Stimulated activated CD4-positive, alpha-beta T cell treated with anti-CD3 and anti-CD28 coated beads, Interleukin-2, amount 100 ng/mL, for 48 hours (primary cell): ENCODE results near the gene ZBTB7C.

Experiments used
- DNase-seq, 2 donors: peaks; one replicate each; pipeline ENCODE4 v3.0.0-alpha.2; 2020

ZBTB7C gene

DNA sequence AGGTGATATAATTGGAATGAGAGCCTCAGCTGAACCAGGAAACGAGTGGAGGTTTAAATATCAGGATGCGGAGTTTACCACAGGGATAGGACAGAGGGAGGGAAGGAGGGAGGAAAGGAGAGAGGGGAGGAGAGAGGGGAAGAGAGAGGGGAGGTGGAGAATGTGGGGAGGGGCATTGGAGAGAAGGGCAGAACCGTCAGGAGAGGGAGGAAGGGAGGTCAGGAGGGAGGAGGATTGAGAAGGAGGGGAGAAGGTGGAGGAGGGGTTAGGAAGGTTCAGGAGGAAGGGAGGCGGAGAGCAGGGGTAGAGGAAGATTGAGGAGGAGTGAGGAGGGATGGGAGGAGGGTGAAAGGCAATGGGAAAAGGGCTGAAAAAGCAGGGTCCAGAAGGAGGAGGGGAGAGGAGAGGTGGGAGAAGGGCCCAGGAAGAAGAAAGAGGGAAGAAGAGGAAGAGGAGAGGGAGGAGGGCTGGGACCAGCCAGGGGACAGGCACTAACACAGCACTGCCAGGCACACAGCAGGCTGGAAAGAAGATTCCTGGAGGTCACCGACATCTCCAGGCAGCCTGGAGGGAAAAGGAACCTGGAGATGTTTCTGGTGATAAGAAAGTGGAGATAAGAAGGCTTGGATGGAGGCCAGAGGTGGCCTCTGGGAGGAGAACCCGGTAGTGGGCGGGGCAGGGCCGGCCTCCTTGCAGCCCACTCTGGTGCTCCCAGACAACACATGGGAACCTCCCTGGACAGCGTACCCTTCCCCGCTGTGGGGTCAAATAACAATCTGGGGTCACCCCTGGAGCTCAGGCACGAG is 302.0 kb downstream of the ZBTB7C start:
- DNase-seq = no peak

DNA sequence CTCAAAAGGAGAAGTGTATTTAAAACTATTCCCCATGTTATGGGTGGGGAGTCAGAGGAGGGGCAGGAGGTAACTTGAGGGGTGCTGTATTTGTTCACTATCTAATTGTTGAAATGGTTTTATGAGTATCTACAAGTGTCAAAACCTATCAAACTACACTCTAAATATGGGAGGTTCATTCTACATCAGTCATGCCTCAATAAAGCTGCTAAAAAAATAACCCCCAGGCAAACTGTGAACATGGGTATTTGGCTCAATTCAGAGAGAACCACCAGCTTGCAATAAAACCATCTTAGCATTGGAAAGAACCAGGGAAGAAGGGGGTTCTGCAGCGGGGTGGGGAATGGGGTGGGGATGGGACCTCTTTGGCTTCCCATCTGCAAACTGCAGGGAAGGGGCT is 302.7 kb downstream of the ZBTB7C start:
- no peak for DNase-seq

DNA sequence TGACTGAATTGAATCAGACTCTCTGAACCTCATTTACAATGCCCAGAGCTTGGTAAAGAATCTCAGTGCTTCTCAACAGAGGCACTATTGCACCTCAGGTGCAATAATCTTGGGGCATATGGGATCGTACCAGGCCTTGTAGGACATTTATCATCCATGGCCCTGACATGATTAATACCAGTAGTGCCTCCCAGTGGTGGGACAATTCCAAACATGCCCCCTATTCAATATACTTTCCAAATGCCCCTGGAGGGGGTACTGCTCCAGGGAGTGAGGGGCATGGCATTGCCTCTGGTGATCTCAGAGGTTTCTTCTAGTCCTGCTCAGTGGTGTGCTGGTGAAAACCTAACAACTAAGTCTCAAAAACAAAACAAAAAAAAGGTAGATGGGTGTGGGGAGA is 303.9 kb downstream of the ZBTB7C start:
- DNase-seq = no peak

DNA sequence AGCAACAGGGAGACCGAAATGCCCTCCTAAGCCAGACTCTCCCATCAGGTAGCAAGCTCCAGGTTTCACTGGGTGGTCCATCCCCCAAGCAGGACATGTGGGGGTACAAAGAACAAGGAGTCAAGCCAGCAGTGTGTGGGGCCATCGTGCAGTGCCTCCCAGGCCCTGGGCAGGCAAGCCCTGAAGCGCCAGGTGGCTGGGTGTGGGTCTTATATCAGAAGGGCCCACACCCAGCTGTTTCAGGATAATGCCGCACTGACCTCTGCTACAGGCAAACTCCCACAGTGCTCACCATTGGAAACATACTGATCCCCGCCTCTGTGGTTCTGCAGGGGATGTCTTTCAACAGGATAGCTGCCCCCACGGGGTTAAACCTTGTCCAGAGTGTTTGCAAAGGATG is 304.5 kb downstream of the ZBTB7C start:
- no peak for DNase-seq

DNA sequence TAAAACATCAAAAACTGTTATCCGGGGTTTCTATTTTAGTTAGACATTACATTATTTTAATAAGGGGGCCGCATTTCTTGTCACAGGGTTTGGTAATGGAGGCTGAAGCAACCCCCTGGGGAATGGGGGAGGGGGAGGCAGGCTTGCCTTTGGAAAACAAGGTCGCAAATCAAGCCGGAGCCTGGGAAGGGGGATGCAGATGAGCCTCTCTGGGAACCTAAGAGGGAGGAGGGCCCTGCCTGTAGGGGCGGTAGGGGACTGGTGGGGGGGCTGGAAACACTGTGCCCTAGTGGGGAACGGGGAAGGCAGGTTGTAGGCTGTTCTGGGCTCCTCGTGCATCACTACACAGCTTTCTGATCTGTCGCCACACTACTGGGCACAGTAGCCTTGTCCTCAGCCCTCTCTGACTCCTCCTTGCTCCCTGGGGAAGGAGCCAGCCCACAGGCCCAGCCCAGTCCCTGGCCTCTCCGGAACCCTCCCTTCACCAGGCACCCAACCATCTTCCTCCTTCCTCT is 308.5 kb downstream of the ZBTB7C start:
- DNase-seq = no peak

DNA sequence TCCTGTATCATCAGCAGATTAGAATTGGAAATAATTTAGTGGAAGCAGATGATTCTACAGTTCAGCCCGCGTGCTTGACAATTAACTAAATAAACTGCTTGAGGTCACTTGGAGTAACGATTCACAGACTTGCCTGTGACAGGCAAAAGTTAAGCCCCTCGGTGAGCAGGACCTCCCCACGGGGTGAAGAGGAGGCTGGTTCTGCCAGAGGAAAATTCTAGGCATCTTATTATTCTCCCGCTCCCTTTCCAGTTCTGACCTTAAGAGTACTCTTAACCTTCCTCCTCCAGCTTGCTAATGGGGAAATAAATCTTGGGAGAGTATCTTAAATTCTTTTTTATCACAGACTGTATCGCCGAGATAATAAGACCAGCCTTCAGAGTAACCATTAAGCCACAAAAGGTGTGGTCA is 309.0 kb downstream of the ZBTB7C start:
- DNase-seq = no peak

DNA sequence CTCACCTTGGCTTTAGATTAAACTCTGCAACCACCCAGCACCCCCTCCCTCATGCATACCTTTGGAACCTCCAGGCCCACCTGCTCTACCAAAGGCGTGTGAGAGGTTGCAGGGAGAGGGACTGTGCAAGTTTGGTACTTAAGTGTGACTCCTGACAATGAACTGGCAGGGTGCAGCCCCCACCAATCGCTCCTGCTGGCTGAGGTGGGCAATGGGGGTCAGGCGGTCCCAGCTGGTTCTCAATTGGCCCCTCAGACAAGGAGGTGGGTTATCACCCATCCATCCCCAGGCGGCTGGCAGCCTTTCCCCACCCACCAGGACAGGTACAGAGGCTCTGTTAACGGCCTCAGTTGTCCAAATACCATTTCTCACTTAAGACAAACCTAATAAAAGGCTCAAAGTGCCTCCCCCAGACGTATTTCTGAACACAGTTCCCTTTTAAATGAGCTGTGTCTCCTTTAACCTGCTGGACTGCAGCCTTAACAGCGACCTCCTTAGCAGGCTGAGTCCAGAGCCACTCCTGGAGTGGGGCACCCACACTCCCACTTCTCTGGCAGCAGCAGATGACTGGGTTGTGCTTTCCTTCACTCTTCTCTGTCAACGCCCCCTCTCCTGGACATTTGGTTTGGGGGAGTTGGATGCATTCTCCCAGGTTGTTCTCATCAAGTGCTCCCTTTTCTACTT is 309.6 kb downstream of the ZBTB7C start:
- no peak for DNase-seq

DNA sequence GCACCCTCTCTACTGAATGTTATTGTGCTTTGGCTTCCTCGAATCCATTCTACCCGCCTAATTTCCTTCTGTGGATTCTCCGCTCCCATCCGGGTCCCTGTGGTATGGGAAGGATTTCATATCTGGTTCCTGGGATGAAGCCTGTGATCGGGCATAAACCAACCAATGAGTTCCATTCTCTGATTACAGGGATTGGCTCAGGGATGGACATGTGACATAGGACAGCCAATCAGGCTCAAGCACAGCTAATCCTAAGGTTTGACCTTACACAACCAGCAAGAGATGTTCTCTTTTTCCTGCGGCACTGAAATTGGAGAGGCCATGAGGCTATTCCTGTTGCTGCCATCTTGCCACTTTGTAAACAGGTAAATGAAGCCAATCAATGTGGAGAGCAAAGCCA is 310.6 kb downstream of the ZBTB7C start:
- DNase-seq = no peak

DNA sequence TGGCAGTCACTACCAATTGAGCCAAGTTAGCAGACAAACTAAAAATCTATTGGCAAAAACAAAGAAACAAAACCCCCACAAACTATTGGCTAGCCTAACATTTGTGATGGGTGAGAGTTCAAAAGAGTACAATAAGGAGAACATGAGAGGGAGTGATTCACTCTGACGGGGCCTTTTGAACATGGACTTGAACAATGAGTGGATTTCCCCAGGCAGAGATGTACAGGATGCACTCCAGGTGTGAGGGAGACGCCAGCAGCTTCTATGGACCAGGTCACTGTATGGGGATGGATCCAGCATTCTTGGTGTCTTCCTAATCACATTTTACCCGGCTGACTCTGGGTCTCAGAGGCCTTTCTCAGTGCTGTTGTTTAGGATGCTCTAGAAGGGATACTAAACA is 311.2 kb downstream of the ZBTB7C start:
- DNase-seq = no peak

DNA sequence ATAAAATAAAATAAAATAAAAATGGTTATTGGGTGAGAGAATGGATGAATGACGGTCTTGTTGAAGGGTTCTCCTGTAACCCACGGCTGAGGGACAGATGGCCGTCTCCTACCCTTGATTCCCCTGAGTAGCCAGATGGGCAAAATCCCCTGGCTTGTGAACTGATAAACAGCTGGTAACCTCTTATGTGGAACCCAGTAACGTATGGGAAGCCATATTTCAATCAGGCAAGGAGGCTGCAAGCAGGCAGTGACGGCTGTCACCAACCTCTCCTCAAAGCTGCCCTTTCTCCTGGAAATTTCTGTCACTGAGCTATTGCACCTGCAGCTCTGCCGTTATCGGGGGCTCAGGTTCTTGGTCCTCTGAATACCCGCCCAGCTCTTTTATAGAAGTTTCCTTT is 313.5 kb downstream of the ZBTB7C start:
- no peak for DNase-seq

DNA sequence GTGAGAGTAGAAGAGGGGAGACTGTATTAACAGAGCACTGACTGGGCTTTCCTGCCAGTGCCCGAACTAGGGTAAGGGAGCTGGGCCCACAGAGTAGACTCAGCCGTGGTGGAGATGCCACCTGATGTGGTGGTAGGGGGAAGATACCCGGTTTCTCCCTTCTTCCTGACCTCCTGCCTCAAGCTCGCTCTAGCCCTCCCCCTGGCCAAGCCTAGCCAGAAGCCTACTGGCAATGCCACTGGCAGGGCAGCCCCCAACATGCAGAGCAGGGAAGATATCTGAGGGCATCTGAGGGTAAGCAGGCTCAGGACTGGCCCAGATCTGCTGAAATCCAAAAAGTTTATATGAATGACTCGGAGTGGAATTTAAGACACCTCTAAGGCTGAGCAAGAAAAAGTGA is 316.1 kb downstream of the ZBTB7C start:
- no peak for DNase-seq

DNA sequence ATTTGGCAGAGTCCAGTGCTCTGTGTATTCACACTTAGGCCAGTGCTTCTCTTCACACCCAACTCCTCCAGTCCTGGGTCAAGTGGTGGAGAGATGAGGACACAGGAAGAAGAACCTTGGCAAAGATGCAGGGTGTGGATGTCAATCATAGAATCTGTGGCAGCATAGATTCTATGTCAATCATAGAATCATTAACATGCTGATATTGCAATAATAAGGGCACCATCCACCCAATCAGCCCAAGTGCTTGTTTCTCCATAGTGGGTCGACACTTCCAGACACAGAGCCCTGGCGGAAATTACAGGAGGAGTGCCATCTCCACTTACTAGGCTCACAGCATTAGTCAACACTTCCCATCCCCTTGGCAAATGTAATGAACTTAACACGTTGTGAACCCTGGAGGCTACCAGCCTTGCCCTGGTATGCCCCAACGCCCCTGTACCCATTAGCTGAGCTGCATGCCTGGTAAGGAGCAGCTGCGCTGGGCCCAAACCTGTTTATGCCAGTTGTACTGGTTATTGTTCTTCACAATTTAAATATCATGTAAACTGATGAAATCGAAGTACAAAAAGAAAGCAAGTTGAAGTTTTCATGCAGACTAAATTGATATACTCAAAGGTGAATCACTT is 317.2 kb downstream of the ZBTB7C start:
- no peak for DNase-seq

DNA sequence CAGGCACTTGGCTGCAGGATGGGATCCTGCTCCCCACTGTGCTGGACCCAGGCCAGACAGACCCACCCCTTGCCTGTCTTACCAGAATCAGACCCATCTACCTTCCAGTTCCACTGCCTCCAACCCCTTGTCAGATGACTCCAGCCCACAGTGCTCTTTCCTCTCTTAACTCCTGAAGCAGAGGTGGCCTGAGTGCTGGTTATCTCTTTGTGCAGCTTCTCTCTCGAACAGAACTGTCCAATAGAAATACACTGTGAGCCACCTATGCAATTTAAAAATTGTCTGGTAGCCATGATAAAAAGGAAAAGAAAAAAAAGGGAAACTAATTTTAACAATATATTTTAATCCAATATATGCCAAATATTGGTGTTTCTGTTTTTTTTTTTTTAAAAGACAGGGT is 318.5 kb downstream of the ZBTB7C start:
- DNase-seq = no peak

DNA sequence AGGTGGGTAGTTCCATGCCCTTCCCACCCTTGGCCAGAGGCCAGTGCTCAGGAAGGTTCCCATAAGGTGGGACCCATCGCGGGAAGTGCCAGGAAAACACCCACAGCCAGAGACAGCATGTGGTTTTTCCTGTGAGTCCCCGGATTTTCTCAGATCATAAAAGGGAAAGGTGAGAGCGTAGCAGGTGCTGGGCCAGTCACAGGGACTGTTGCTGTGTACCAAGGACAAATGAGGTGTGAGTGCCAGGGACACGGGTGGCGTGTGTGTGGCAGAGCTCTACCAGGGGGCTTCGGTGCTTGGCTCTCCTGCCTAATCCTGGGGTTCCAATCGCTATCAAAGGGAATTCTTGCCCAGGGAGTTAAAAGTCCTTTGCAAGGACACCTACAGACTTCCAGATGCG is 319.2 kb downstream of the ZBTB7C start:
- DNase-seq = no peak

DNA sequence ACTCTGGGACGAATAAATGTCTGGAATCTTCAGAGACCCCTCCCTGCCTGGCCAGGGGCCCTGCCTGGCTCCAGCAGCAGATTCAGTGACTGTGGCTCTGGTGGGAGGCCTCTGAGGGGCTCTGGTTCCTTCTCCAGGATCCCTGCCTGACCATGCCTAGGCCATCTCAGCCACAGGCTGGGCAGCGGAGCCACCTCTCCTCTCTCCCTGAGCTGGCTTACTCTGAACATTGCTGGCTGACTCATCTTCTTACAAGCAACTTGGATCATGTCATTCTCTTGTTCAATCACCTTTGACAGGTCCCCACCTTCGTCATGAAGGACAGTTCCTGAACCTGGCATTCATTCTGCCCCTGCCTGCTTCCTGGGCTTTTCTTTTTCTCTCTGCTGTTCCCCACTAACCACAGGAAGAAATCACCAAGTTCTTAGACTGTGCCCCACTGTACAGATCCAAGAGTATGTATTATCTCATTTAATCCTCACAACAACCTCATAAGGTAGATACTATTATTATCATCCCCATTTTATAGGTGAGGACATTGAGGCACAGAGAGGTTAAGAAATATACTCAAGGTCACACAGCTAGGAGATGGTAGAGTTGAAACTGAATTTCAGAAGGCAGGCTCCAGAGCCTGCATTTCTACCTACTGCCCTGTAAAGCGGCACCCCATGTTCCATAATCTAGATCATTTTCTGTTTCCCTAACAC is 323.2 kb downstream of the ZBTB7C start:
- no peak for DNase-seq

DNA sequence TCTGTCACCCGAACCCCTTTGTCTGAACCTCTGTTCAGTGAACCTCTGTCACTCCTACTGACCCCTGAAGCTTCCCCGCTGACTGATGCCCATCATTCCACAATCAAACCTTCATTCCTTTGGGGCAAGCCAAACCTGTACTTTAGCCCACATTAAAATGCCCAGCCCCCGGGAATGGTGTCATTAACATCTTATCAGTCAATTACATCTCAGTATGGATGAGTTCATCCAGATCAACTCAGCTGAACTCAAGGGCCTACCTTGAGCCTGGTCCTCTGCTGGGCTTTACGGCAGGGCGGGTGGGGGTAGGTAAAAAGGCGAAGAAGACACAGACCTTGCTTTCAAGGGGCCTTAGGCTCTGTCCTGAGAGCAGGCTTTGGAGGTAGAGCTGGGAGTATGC is 324.3 kb downstream of the ZBTB7C start:
- no peak for DNase-seq

DNA sequence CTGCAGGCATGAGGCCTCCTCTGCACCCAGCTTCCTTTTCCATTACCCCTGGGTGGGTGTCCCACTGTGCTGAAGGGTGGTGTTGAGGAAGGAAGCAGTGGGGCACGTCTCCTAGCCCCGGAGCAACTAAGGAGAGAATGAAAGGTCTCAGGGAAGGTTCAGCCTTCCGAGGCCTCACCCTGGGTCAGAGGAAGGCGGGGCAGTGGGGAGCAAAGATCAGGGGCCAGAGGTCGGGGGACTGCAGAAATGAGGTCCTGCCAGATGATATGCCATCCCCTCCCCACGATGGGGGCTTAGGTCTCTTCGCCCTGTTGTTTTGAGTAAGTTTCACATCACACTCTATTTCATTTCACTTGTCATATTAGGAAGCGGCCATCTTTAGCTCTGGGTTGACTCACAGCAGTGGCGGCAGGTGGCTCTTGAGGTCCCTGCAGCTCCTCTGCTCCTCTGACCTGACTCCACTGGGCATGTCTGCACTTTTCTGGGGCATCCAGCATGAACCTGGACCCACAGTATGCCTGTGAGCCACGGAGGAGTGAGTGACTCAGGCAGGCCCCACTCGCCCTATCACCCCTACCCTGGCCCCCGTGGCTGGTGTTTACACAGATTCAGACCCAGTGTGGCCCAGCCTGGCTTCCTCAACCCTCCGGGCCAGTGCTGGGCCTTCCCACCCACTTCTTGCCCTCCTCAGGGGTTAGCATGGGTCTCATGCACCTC is 325.0 kb downstream of the ZBTB7C start:
- DNase-seq = no peak

DNA sequence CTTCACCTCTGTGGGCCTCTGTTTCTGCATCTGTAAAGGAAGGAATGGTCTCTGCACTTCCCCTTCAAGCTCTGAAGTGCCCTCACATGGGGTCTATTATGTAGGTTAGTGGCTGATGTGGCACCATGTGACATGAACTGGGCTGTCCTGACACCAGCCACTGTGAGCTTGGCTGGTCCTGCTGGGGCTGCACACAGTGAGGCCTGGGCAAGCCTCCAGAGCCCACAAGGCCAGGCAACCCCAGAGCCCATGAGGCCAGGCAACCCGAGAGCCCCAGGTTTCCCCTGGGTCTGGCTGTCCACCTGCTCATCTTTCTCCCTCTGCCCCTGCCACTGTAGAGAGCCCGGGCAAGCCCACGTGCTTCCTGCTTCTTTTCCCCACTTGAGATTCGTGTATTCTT is 328.6 kb downstream of the ZBTB7C start:
- no peak for DNase-seq

DNA sequence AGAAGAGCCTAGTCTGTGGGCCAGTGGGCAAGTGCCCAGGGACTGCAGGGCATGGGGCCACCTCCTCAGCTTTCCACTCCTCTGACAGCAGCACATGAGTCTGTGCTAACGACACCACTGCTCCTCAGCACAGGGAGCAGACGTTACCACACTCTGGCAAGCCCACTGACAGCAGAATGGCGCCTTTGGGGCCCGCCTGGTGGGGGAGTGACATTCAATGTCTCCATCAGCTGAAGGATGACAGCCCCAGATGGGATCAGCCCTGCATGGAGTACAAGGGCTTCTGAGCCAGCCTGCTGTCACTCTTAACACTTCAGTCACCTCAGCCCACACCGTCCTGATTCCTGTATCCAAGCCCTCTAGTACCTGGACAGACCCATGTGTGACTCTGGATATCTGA is 329.3 kb downstream of the ZBTB7C start:
- no peak for DNase-seq

DNA sequence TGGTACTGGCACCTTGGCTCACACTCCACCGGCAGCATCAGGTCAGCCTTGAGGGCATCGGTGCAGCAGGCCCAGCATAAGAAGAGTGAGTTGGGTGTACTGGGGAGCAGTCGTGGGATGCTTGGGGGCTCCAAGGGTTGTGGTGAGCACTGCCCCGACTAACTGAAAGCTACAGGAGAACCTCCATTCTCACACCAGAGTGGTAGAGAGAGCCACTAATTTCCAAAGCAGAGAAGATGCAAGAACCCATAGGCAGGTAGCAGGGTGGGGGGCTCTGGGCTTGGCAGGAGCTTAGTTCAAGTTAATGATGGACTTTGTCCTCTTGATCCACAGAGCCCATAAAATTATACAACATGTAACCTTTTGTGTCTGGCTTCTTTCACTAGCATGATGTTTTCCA is 330.7 kb downstream of the ZBTB7C start:
- no peak for DNase-seq

DNA sequence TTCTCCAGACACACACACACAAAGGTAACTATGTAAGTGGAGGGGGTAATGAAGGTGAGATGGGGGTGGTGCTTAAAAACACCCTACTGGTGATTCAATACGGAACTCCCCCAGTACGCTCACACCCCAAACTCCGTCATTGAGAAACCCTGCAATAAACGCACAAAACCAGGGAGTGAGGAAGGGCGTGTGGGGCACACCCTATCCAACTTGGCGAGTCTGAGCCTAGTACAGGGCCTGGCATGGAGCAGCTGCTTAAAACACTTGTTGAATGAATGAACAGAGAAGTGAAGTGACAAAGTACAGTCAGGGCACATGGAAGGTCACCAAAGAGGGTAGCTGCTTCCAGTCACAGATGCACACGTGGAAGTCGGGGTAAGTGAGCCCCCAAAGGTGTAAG is 331.9 kb downstream of the ZBTB7C start:
- no peak for DNase-seq

DNA sequence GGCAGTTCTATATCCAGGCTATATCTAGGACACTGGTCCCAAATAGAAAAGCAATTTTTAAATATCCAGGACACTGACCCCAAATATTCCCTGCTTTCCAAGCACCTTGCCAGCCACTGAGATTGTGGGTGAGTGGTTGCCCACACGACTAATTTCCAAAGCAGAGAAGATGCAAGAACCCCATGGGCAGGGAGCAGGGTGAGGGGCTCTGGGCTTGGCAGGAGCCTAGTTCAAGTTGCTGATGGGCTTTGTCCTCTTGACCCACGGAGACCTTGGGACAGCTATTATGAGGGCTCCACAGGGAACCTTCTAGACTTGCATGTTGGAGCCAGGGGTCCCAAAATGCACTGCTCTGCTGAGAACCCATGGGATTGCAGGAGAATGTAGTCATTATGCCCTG is 332.7 kb downstream of the ZBTB7C start:
- DNase-seq = no peak

DNA sequence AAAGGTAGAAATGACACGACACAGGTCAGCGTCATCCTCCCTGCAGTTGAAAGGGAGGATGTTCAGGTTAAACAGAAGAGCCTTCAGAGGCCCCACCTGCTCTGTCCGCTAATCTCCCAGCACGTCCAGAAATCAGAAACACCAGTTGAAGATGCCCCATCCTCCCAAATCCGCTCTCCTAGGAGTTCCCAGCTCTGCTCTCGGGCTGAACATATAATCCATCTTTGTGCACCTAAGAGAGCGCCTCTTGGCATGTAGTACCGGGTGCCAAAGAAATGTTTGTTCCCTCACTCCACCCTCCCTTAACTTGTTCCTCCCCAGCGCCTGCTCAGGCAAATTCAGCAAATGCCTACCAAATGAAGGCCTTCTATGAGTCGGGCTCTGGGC is 333.5 kb downstream of the ZBTB7C start:
- DNase-seq = no peak
